Inflammatory macrophage (primary cell): ENCODE measurements around the gene MSRB1.

Source experiments
- DNase-seq, 2 donors: peaks; one replicate each; pipeline ENCODE4 v3.0.0-alpha.2; 2020 to 2022

MSRB1 gene

DNA sequence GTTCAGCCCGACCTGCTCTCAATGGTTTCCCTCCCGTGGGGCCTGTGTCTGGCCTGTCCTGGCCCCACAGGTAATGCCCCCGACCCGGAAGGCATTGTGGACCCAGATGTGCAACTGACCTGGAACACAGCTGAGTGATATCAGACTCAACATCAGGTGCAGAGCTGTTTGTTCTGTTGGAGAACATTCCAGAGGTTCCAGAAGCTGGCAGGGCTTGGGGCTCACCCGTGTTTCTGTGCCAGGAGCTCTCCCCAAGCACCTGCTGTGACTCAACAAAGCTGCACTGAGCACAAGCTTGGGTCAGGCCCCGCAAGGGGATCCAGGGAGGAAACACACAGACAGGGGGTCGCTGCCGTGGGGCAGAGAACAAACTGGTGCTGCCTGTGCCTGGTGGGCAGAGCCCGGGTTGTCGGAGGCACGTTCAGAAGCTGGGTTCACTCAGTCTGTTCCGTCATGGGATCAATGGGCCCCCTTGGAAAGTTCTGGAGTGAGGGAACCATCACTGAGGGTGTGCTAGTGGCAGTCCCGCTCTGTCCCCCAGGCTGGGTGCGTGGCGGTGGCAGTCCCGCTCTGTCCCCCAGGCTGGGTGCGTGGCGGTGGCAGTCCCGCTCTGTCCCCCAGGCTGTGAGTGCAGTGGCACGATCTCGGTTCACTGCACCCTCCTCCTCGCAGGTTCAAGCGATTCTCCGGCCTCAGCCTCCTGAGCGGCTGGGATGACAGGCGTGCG lies 46.9 kb downstream of the MSRB1 start:
- no peak for DNase-seq

DNA sequence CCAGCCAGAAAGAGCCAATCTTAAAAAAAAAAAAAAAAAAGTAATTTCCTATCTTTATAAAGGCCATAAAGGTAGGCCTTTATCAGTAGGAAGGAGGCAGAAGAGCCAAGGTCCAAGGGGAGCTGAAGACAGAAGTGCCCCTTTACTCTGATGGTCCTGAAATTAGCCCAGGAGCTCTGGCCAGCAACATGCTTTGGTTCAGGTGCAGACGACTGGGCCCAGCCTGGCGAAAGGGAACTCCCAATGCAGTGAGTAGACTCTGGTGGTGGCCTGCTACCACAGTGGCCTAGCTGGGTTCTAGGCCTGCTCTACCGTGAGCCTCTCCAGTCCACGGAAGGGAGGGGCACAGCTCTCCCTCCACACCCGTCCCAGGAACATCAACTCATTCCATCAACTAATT lies 47.9 kb downstream of the MSRB1 start:
- DNase-seq, result no peak

DNA sequence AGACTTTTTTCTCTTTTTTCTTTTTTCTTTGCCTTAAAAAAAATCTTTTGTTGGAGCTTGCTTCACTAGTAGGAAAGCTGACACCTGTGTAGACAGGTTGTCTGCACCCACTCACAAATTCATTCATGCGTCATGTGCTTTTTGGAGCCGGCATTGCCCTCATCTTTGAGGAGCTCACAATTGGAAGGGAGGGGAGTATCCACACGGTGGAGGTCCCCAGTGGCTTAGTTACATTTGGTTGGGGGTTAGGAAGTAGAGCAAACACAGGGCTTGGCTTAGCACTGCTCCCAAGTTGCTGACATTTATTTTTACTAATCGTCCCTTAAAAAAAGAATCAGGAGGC lies 52.3 kb downstream of the MSRB1 start:
- no peak for DNase-seq

DNA sequence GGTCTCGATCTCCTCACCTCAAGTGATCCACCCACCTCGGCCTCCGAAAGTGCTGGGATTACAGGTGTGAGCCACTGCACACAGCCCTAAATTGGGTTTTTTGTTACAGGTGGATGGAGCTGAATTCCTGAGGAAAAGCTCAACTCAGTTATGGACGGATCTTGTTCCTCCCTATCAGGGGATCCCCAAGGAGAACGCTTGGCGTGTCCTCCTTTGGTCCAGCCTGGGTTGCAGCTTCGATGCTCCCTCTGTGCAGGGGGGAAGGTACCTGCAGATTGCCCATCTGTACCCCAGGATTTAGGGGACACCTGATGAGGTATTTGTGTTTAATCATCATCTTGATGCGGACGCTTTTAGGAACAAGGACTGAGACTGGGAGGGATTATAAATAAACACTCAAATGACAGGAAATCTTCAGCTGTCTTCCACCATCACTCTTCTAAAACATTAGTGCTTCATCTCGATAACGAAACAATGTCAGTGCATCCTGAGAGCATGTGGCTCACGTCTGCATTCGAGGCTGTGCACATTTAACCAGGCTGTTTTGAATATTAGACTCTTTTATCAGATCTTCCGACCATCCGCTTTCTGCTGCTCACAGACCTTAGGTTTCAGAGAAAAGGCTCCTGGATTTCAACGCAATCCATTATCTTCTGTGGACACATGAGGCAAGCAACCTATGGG lies 52.8 kb downstream of the MSRB1 start:
- no peak for DNase-seq
